ENCODE results near the gene ARHGAP26. TPM values are rescaled to one million over a fixed set of nuclear protein-coding genes. Genes with fewer than 3 reads are reported as not detected.

ARHGAP26 gene
- total and polyA plus RNA-seq, 2 donors (not counting 3 experiments of a cell fraction or from before 2014, with no cell fraction given) = 3.1 to 16.2 TPM

DNA sequence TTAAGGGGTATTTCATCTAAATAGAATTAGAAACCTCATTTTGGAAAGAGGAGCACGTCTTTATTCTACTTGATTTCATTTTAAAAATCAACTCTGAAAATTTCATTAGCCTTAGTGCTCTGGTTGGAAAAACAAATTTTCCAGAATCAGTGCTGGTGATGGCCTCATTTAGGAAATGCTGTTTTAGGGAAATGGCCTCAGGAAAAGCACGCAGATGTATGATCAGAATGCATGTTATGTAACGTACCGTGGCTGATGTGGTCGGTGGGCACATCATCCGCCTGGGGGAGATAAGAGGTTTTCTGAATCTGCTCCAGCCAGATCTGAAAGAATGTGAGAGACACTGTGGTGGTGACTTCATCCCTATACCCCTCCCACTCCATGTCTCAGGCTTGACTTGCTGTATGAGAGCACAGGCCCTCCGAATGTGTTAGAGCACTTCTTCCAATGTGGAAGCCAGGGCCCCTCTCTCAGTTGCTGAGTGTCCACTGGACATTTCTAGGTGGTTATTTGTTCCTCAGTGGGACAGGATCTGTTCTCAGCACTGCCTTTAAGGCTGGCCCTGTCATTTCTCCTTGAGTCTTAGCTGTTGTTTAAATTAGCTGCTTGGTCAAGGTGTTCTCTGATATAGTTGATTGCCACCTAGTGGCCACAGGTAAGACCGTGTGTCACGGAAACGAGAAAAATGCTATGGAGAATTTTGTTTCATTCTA is 96.5 kb downstream of the ARHGAP26 start:
- no peak overlapping the region for H3K27ac ChIP-seq (ENCODE audit: insufficient read depth, low read depth, low read length)
- dilution Hi-C loops (cut with MboI; ENCODE audit: extremely low pct_ligation_motif_present, low sequenced_read_pairs) (no loop called here), intact Hi-C loops (cut with micrococcal nuclease) (loop anchor here (1.0 to 2.0 kb wide), 4 partner anchors 39 to 149 kb away; partner anchors contain the start of gene ARHGAP26)
- H3K9ac ChIP-seq (replicated peaks; ENCODE audit: extremely low read depth, insufficient read depth, low read length) = no peak overlapping the region
- DNase-seq (ENCODE audit: low read depth, low spot score) = peak; percentile 78
- no peaks in the 10 kb centered on the region for H3K27me3 ChIP-seq (ENCODE audit: control insufficient read depth in 2 of 2, insufficient read depth in 2 of 2, low read length in 2 of 2)
- peaks cover 2% of the 10 kb centered on the region for H3K4me1 ChIP-seq (ENCODE audit: control insufficient read depth, extremely low read depth, insufficient read depth, low read length)
- CTCF ChIA-PET = interaction anchor here (0.6 to 3.5 kb wide), 39 partner anchors 9 to 423 kb away, joined by 3 to 102 read pairs (median 6); partner anchors contain the start of gene ARHGAP26
- no peak overlapping the region for H3K4me2 ChIP-seq (ENCODE audit: insufficient read depth, low read length)
- no peaks in the 10 kb centered on the region for H4K20me1 ChIP-seq (replicated peaks; ENCODE audit: control insufficient read depth, extremely low read depth, insufficient read depth, low read length)
- H2AFZ ChIP-seq (ENCODE audit: low read depth, low read length) = no peak overlapping the region
- H3K4me3 ChIP-seq (replicated peaks in 1 of 3; ENCODE audit: insufficient read depth in 1 of 3, low read depth in 1 of 3, low read length in 3 of 3) = no peak overlapping the region
- H3K9me3 ChIP-seq (replicated peaks; ENCODE audit: control insufficient read depth, insufficient read depth, low read length) = no peaks in the 10 kb centered on the region
- no peaks in the 10 kb centered on the region for H3K36me3 ChIP-seq (ENCODE audit: control insufficient read depth in 2 of 2, extremely low read depth in 1 of 2, insufficient read depth in 2 of 2, low read length in 2 of 2)
- POLR2A ChIA-PET = no interaction called here
- TF ChIP-seq GATA2 (IDR thresholded peaks at IDR 0.05; ENCODE audit: insufficient read depth, insufficient read length, low read depth, low read length) (no peak), FOS (IDR thresholded peaks at IDR 0.05; ENCODE audit: borderline replicate concordance, insufficient read depth, low read length) (no peak), CTCF (IDR thresholded peaks at IDR 0.05; ENCODE audit: extremely low read depth in 1 of 2, insufficient read depth in 1 of 2, low read depth in 1 of 2, low read length in 2 of 2) (peak; percentile 64 to 66), EZH2 (IDR thresholded peaks at IDR 0.05; ENCODE audit: borderline replicate concordance, low read depth, low read length, severe bottlenecking) (no peak), POLR2AphosphoS5 (IDR thresholded peaks at IDR 0.05; ENCODE audit: insufficient read depth, low read depth, low read length) (no peak), MYC (IDR thresholded peaks at IDR 0.05; ENCODE audit: low read depth, low read length) (no peak)
- BruUV-seq (replicated peaks) = no TSS peak
- FAIRE-seq = peak; percentile 97
- no peaks in the 10 kb centered on the region for H3K9me1 ChIP-seq (replicated peaks; ENCODE audit: control insufficient read depth, extremely low read depth, insufficient read depth, low read length)
- H3K79me2 ChIP-seq (ENCODE audit: control insufficient read depth, insufficient read depth, low read length) = no peaks in the 10 kb centered on the region
